GM21786 (cell line): Measurements from ENCODE around the gene MBIP.

Experiments used
- ATAC-seq: cut with Tn5 transposase; IDR thresholded peaks from one replicate; pipeline ENCODE4 v1.9.1; 2021; ENCODE audit not compliant: unreplicated experiment

Gene MBIP

DNA sequence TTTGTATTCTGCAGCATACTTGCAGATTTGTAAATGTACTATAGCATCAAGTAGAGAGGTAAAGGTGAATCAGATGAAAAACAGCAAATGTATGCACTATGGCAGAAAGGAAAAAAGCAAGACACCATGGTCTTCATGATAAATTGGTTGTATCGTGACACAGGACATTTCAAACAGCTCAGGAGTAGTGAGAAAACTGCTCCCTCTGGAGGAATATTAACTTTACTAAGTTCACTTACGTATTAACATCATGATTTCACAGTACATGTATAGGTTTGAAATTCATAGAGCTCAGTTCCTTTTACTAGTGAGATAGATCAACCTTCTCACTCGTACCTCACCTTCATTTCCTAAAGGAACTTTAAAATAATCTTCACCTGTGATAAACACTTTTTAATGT, 6.5 kb downstream of the MBIP start:
- ATAC-seq: no peak

DNA sequence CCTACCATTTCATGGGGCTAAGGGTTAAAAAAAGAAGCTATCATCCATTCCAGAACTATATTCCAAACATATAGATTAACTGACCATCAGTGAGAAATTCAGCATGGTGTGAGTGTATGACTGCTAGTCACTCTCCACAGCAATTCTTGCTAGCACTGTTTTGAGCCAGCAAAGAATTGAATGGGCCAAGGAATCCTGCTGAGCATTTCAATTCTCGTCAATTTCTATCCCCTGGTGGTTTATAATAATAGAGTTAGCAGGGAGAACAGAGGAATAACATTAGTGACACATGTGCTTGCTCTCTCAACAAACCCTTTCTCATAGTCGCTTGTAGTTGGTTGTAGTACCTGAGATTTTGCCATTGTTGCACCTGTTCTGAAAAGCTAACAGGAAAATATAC, 7.2 kb downstream of the MBIP start:
- no peak for ATAC-seq

DNA sequence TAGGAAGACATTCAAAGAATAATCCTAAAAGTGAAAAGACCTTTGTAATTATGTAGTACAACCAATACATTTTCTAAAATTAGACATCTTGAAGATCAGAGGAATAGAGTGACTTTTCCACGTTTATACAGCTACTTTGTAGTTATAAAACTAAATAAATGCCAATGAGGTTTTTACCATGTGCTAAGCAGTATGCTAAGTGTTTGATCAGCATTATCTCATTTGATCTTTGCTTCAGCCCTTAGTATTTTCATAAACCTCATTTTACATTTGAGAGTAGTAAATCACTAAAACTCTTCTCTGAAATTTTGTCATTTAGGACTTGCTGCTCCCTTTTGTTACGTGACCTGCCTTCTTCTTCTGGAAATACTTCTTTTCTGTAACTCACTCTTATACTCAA, 13.6 kb downstream of the MBIP start:
- ATAC-seq: no peak

DNA sequence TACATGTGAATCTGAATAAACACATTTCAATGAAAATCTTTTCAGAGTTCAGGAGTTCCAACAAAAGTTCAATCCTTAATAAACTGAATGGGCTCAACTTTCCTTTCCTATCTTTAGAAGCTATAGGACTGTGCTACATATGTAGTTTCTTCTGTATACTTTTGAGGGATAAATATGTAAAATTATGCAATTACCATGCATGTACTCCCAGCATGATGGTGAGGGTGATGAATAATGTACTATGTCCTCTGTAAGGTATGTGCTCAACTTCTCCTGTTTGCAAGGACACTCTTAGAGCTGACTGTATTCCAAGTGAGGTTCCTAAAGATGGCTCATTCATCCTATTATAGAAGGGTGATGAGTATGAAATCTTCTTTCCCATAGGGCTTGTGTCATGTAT, 15.5 kb downstream of the MBIP start:
- ATAC-seq: no peak

DNA sequence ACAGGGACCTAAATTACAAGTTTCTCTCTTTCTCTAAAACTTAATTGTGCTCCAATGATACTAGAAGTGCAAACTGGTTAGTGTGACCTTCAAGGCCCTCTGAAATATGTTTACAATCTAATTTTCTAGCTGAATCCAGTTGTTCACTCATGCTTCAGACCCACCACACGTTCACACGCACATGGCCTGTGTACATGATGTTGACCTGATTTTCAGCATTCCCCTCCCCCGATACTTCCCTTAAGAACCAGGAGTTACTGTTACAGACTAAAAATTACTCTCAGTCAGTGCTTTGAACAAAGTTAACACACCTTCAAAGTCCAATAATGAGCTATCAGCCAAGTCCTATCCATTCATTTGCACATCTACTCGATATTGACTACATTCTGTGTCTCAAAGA, 16.5 kb downstream of the MBIP start:
- no peak for ATAC-seq

DNA sequence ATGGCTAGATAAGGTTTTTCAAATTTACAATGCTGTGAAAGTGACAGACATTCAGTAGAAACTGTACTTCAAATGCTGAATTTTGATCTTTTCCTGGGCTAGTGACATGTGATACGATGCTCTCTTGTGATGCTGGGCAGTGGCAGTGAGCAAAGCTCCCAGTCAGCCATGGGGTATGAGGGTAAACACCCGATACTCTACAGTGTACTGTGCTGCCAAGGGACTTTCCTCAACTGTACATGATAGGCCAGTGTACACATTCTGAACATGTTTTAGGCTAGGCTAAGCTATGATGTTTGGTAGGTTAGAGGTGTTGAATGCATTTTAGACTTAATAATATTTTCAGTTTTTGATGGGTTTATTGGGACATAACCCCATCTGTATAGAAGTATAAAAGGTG, 17.6 kb downstream of the MBIP start:
- ATAC-seq: no peak

DNA sequence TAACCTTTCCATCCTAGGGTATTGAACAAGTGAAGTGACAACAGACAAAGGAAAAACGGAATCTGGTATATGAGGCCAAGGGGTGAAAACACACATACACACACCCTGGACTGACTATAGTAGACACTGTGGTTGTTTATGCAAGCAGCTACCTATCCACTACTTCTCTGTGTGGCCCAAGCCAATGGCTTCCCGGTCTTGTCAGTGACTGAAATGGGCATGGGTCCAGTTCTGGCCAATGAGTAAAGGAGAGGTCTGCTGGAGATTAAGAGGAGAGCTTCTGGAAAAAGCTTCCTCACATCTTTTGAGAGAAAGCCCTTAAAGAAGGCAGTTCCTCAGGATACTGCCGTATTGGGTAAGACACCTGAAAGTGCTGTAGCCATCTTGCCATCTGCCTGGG, 19.3 kb downstream of the MBIP start:
- ATAC-seq: no peak

DNA sequence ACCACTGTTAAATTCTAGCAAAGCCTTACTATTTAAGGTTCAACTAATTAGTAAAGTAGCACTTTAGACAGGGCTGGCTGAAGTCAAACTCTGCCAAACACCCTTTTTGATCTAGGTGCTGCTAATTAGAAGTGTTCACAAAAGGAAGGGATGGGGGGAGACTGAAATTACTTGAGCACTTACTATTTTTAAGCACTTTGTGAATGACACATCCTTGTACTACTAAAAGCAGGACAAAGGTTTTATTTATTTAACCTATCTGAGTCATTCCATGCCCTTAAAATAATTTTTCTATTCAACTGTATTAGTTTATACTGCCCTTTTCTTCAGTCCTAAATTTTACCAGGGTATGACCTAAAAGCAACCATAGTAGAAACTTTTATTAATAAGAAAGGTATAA, 20.1 kb downstream of the MBIP start:
- no peak for ATAC-seq

DNA sequence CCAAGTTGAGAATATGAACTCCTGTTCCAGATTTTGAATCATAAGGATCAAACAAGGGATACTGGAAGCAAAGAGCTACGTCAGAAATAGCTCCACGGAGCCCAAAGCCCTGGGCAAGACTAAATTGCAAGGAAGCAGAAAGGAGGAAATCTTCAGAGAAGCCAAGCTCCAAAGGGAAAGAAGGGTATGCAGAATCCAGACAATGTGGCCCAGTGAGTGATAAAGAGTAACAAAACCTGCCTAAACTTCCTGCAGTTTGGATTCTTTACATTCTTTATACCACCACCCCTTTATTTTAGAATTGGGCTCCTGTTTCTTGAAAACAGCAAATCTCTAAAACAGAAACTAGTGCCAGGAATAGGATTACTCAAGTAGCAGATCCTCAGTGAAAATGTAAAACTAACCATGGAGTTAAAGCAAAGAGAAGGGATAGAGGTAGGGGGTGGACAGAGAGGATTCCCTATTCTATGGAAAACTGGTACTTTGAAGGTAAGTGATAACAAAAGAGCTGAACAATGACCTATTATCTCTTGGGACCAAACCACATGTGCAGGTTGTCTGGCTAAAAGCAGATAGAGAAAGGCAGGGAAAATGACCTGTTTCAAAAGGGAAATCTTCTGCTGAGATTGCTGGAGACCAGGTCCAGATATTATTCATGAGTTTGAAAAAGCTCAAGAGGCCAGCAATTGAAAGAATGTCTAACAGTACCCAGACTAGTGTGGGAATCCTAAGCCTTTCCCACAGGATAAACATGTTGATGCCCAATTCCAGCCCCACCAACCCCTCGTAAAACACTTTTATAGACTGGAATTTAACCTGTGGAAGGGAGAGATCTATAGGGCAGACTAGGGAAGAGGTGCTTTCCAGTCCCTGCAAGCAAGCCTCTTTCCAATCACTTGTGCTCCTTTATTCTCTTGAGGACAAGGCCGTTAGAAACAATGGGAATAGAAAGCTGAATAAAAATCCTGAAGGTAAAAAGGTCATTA, 24.5 kb downstream of the MBIP start:
- no peak for ATAC-seq

DNA sequence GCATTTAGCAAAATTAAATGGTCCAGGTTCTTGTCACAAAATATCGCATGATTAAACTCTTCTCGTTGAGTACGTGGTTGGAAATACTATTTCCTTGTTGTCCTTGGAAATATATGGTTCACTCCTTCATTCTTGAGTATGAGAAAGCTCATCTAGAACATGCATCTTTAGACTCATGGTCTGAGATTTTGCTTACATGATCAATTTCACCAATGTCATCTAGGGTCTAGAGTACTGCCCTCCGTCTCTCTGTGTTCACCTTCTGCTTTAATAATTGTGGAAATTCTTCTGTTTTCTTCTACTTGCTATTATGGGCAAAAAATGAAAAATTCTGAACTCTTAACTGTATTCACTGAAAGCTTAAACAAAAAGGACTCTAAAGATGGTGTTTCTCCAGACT, 25.9 kb downstream of the MBIP start:
- no peak for ATAC-seq

DNA sequence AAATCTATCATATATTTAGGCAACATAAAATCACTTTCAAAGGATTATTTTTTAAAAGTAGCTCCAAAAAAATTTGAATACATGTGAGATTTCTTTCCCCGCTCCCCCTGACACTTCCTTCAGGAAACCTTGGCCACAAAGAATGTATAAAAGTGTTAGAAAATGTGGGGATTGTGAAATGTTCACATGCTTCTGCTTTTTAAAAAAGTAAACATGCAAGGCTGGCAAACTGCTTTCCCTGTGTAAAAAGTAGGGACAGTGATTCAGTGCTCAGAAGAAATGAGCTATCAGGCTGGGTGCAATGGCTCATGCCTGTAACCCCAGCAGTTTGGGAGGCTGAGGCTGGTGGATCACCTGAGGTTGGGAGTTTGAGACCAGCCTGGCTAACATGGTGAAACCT, 26.6 kb downstream of the MBIP start:
- no peak for ATAC-seq

DNA sequence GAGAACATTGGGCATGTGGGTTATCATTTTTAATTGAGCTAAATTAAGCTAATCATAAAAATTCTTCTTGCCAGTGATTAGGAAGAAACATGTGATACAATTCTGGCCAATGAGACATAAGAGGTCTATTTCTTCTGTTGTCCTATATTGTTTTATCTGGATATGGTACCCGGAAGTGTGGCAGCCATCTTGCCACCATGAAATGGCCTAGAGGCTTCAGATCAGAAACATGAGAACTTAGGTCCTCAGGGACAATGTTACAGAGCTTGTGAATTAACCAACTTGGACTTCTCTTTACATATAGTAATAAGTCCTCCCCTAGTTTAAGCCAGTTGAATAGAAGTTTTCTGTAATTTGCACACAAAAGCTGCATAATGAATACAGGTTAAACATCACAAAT, 30.5 kb downstream of the MBIP start:
- ATAC-seq: no peak

DNA sequence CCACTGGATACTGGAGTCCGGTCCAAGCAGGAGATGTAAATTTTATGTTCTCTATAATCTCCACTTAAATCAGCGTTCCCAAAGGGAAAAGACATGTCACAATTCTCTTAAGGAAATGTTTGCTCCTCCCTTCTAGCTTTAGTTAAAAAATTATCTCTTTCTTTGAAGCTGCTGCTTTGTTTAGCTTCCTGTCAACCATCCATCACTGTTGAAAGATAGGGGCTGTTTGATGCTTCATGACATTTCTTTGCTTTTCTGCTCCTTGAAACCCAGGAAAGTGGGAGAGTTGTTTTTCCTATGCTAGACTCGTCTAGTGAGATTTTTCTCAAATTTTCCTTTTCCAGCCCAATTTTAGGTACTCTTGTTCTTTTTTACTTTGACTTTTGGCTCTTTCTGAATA, 31.9 kb downstream of the MBIP start:
- ATAC-seq: no peak

DNA sequence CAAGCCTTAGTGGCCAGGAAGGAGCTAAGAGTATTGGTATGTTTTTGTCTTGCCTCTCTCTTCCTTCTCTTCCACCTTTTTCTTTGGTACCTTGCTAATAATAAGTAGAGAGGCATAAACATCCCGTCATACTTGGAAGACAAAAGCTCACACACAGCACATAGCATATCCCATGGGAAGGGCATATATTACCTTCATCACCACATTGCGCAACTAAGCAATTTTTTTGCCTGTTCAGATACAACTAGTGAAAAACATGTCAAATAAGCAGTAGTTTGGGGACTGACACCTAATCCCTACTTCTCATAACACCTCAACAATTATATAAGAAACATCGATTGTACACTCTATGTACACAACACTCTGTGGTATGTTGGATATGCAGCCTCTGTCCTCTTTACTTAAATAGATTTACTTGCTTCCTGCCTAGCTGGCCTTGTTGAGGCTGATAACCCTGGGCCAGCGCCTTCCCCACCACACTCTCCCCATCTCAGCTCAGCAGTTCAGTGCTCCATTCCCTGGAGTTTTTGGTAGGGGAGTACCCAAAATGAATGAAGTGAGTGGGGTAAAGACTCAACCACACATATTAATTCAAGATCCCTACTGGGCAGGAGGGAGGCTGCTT, 35.4 kb downstream of the MBIP start:
- ATAC-seq: no peak

DNA sequence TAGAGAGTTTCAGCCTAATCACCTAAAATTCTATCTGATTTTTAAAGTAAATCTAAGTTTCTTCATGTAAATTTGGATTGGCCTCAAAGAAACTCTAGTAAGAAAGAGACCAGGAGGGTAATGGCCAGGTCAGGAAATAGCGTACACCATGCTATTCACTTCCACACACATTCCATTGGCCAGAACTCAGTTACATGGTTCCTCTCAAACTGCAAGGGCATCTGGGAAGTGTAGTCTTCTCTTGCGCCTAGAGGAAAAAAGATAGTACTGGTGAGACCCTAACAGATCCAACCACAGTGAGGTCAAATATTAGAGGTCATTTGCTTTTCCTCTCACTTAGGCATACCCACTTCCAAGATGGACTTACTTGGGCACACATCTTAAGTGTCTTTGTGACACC, 39.1 kb downstream of the MBIP start:
- no peak for ATAC-seq

DNA sequence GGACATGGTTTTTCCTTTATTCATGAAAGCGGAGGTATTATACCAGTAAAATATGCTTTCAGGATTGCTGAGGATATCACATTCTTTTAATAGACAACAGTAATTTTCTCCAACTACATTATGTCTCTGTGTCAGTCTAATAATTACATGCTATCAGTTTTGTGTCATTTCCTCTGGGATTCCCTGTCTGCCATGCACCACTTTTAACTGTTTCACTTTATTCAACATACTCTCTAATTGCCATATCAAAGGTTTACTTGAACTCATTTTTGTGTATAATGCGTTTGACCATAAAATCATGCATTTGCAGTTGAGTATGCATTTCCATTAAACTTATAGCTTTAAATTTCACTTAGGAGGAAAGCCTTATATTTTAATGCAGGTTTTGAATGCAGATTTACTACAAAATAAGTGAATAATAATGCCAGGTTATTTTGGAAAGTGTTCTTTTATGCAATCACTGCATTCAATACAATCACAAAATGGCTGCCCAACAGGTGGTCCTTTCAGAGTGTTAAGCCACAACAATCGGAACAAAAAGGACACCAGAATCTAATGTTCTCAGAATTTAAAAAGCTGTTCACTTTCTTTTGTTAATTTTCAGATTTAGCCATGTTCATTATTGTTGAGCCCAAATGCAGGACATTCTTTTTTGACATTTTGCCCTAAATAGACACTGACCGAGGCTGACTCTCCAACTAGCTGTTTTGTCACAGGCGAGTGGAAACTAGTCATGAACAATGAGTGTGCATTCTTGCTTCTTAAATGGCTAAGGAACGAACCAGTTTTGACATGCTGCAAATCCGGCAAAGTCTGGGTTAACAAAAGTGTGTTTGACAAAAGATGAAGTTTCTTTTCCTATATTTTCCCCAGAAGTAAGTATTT, 40.9 kb downstream of the MBIP start:
- no peak for ATAC-seq

DNA sequence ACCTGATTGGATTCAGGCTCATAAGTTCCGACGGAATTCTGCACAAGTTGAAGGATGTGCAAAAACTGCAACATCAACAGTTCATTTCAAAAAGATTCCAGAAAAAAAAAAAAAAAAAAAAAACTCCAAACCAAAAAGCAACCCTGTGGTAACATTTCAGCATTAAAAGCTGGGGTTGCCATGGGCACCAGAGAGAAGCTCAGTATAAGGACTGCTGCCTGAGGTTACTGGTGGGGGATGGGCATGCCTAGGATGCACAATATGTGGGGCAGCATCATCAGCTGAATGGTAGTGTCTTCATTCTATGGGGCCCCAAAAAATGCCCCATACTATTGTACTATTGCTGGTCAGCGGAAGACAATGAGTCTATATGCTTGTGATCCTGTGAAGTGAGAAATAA, 44.7 kb downstream of the MBIP start:
- ATAC-seq: no peak

DNA sequence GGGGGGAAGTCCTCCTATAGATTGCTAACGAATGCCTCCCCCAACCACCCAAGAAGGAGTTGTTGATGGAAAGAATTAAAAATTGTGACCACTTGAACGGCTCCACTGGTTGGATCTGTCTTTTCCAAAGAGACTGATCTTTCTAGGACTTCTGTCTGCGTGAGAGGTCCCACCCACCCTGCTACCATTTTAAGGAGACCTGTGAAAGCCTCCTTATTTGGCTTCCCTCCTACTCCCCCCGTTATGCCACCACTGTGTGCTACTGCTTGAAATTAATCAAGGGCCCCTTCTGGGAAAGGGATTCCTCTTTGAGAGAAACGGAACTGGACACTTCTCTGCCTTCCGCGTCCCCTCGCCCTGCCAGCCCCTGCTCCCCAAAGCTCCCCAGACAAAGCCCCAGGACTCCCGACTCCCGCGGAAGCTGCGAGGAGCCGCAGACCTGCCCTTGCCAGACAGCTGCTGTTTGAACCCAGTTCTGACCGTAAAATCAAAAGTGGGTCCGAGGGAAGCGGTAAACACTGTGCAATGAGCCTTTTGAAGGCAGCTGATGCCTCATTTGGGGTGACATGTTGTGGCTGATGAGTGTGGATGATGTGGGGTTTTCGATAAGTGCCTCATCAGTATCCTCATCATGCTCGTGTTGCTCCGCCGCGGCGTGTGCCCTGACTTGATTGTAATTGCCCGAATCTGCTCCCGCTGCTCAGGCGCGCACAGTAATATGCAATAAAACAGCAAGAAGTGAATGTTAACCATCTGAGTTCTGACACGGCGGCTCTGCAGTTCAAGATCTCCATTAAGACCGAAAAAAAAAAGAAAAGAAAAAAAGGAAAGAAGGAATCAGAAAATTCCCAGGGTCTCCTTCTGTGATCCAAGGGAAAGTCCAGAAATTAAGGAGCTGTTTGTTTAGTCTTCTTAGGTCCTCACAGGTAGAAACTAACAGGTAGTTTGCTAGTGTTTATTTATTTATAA, 48.2 kb downstream of the MBIP start:
- no peak for ATAC-seq

DNA sequence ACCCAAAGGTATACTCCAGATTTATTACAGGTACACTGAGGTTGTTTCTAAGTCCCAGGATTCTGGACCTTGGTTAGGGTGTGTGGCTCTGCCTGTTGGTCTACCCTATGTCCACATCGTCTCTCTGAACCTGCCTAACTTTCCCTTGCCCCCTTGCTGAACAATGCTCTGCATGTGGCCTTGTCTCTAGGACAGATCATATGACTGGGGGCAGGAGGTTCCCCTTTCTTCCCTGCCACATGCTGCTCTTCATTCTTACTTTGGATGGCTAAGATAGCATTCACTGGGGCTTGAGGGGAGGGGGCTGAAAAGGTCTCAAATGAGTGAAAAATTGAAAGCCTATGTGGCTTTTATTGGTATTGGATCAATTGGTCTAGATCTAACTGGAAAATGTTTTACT, 49.2 kb downstream of the MBIP start:
- ATAC-seq: no peak

DNA sequence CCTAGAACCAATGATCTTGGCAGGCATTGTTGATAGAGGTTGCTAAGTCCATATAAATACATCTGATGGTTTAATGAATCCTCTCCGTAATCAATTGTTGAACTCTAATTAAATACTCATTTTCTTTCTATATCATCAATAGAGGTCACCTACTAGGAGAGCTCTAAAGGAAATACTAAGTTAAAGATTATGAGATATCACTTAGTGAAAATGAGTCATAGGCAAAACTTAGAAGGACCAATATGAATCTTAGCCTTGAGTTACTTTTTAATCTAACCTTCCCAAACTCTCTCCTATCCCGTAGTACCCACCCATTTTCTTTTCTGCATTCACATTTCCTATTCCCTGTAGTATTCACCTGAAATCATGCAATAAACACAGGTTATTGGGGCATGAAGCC, 50.2 kb downstream of the MBIP start:
- ATAC-seq: no peak
